GM18502 (cell line): Measurements from ENCODE around the gene MCM5.
"Not testable (repeated sequence)": the region's sequence is repeated elsewhere in the genome, so short reads cannot be mapped to it uniquely, and the experiment has no call there.

Source experiments
- ATAC-seq: cut with Tn5 transposase; IDR thresholded peaks from one replicate; pipeline ENCODE4 v1.9.1; 2021; ENCODE audit warnings: mild to moderate bottlenecking; ENCODE audit not compliant: unreplicated experiment, poor library complexity

Gene MCM5

GRCh38 chr22:35378621-35379020, 21.3 kb upstream of the MCM5 start:
- no peak for ATAC-seq

GRCh38 chr22:35379146-35379993, 20.6 kb upstream of the MCM5 start:
- ATAC-seq: no peak

- ATAC-seq: no peak
These were observed 19.9 kb upstream of the MCM5 start for GRCh38 chr22:35380013-35380412.

GRCh38 chr22:35380537-35381423, 19.2 kb upstream of the MCM5 start, which contains the start of gene HMOX1:
Gene HMOX1 (plus strand): TSS chr22:35381096. CDS start chr22:35381174, 78 bp downstream.
- peak; percentile 62 for ATAC-seq

DNA sequence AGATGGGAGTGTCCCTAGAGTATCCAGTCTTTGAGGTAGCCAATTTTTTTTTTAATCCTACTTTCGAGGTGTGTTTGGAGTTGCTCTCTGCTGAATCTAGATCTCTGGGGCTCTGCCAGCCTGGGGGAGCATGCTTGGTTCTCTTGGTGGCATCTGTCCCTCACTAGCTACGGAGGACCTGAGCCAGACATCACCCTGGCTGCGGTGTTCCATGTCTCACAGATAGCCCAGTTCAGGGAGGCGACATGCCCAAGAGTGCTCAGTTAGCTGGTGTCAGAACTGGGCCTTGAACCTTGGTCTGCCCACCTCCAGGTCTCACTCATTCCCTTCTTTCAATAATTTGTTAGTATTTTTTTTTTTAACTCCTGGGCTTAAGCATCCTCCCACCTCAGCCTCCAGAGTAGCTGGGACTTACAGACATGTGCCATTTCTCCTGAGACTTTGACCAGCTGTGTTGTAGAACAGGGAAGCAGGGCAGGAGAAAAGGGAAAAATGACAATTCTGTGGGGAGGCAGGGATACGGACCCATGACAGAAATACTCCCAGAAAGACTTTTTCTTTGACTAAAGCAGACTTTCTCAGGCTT, 18.4 kb upstream of the MCM5 start:
- no peak for ATAC-seq

DNA sequence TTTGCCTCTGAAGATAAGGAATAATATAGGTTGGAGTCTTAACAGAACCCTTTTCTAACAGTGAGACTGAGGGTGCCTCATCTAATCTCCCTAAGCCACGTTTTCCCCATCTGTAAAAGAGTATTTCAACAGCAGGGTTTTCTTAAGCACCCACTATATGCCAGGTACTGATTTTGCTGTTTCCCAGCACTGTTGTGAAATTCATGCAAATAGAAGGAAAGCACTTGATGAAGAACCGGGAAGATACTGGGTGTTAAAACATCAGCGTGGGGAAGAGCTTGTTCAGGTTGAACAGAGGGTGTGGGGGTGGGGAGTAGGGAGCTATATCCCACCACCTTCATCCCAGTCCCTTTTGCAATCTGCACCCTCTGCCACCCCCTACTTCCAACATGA, 16.3 kb upstream of the MCM5 start:
- no peak for ATAC-seq

DNA sequence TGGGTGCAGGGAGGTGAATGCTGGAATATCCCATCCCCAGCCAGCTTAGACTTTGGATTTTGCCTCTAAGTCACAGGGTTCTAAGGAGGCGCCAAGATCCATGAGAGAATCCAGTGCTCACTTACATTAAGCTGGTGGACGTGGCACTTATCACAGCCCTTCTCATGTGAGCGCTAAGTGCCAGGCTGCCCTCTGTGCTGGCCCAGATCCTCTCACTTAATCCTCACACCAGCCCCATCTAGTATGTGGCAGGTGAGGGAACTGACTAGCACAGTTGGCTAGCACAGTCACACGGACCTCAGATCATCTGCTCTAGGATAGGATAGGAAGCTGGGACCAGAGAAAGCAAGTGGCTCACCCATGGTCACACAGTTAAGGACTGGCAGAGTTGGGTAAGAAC, 15.4 kb upstream of the MCM5 start:
- ATAC-seq: no peak

DNA sequence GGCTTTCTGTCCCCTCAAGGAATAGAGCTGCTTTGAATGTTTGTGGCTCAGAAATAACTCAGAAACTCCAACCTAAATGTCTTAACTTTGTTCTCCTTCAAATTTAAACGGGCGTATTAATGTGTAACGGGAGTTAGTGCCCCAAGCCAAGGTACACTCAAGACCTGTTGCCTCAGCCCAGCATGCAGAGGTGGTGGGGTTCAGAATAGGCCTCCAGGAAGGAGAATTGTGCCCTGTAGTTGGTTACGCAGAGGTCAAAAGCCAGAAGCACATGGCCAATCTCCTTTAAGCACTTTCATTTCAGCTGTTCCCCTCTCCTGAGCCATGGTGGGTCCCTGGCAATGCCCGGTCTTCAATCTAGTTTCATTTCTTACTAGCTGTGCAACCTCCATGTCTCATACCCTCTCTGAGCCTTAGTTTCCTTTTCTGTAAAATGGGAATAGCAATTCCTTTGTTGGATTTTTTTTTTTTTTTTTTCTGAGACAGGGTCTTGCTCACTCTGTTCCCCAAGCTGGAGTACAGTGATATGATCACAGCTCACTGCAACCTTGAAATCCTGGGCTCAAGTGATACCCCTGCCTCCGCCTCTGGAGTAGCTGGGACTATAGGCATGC, 14.9 kb upstream of the MCM5 start:
- ATAC-seq: no peak

- ATAC-seq: no peak
These were observed 13.2 kb upstream of the MCM5 start for GRCh38 chr22:35386670-35387288.

GRCh38 chr22:35390933-35391332, 9.0 kb upstream of the MCM5 start:
- no peak for ATAC-seq

- no peak for ATAC-seq
These were observed 7.6 kb upstream of the MCM5 start for GRCh38 chr22:35392357-35392756.

DNA sequence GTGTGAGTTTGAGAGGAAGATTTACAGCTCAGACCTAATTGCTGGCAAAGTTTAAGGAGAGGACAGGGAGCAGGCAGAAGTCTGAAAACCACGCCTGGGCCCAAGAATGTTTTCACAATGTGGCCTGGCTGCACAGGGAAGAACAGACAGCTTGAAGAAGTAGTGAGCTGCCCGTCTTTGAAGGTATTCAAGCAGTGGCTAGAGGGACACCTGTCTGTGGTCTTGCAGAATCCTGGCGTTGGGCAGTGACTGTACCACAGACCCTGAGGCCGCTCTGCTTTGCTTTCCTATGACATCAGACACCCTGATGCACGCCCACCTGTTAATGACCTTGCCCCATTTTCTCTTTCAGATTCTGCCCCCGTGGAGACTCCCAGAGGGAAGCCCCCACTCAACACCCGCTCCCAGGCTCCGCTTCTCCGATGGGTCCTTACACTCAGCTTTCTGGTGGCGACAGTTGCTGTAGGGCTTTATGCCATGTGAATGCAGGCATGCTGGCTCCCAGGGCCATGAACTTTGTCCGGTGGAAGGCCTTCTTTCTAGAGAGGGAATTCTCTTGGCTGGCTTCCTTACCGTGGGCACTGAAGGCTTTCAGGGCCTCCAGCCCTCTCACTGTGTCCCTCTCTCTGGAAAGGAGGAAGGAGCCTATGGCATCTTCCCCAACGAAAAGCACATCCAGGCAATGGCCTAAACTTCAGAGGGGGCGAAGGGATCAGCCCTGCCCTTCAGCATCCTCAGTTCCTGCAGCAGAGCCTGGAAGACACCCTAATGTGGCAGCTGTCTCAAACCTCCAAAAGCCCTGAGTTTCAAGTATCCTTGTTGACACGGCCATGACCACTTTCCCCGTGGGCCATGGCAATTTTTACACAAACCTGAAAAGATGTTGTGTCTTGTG, 6.6 kb upstream of the MCM5 start:
- no peak for ATAC-seq

GRCh38 chr22:35394011-35394312, 6.0 kb upstream of the MCM5 start:
- ATAC-seq: no peak

GRCh38 chr22:35394810-35395563, 5.0 kb upstream of the MCM5 start:
- no peak for ATAC-seq

DNA sequence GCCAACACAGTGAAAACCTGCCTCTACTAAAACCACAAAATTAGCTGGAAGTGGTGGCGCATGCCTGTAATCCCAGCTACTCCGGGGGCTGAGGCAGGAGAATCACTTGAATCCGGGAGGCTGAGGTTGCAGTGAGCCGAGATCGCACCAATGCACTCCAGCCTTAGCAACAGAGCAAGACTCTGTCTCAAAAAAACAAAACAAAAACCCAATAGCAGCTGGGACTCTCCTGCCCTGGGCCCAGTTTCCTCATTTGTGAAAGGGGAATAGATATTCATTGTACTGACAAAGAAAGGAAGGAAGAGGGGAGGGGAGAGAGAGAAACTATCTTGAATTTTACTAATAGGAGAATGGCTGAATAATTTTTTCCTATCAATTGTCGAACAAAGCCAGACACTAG, 3.3 kb upstream of the MCM5 start:
- ATAC-seq: not testable (repeated sequence)

- ATAC-seq: no peak
These were observed 2.6 kb upstream of the MCM5 start for GRCh38 chr22:35397095-35397904.

GRCh38 chr22:35398591-35398973, 1.4 kb upstream of the MCM5 start:
- no peak for ATAC-seq
